HG03558 (cell line): Measurements from ENCODE around the gene GNAI1.
"Not testable (repeated sequence)": the region's sequence is repeated elsewhere in the genome, so short reads cannot be mapped to it uniquely, and the experiment has no call there.

Experiments
- ATAC-seq: cut with Tn5 transposase; IDR thresholded peaks from one replicate; pipeline ENCODE4 v1.9.1; 2021; ENCODE audit warnings: moderate number of reproducible peaks; ENCODE audit not compliant: unreplicated experiment; ENCODE audit errors: extremely low read depth

Gene GNAI1

GRCh38 chr7:80154656-80155333 lies 20.2 kb downstream of the GNAI1 start:
- no peak for ATAC-seq

GRCh38 chr7:80155374-80155773 lies 20.7 kb downstream of the GNAI1 start:
- no peak for ATAC-seq

- not testable (repeated sequence) for ATAC-seq
Observed at GRCh38 chr7:80157770-80158169, 23.1 kb downstream of the GNAI1 start.

- no peak for ATAC-seq
Observed at GRCh38 chr7:80159802-80160201, 25.2 kb downstream of the GNAI1 start.

GRCh38 chr7:80161466-80161865 lies 26.8 kb downstream of the GNAI1 start:
- no peak for ATAC-seq

- no peak for ATAC-seq
Observed at GRCh38 chr7:80165177-80165576, 30.5 kb downstream of the GNAI1 start.

GRCh38 chr7:80170445-80170844 lies 35.8 kb downstream of the GNAI1 start:
- ATAC-seq: no peak

- no peak for ATAC-seq
Observed at GRCh38 chr7:80172387-80172786, 37.8 kb downstream of the GNAI1 start.

- ATAC-seq: no peak
Observed at GRCh38 chr7:80175744-80176143, 41.1 kb downstream of the GNAI1 start.

- no peak for ATAC-seq
Observed at GRCh38 chr7:80181411-80181810, 46.8 kb downstream of the GNAI1 start.

- ATAC-seq: no peak
Observed at GRCh38 chr7:80182630-80183276, 48.1 kb downstream of the GNAI1 start.

GRCh38 chr7:80183351-80183750 lies 48.7 kb downstream of the GNAI1 start:
- no peak for ATAC-seq

- no peak for ATAC-seq
Observed at GRCh38 chr7:80183900-80184685, 49.5 kb downstream of the GNAI1 start.

GRCh38 chr7:80184693-80185092 lies 50.1 kb downstream of the GNAI1 start:
- no peak for ATAC-seq

- no peak for ATAC-seq
Observed at GRCh38 chr7:80185571-80185970, 50.9 kb downstream of the GNAI1 start.

- ATAC-seq: no peak
Observed at GRCh38 chr7:80186721-80187120, 52.1 kb downstream of the GNAI1 start.

GRCh38 chr7:80187279-80187678 lies 52.6 kb downstream of the GNAI1 start:
- ATAC-seq: no peak

- ATAC-seq: no peak
Observed at GRCh38 chr7:80187727-80188126, 53.1 kb downstream of the GNAI1 start.

GRCh38 chr7:80189638-80190037 lies 55.0 kb downstream of the GNAI1 start:
- no peak for ATAC-seq

GRCh38 chr7:80197627-80198026 lies 63.0 kb downstream of the GNAI1 start:
- no peak for ATAC-seq

GRCh38 chr7:80199051-80199450 lies 64.4 kb downstream of the GNAI1 start:
- ATAC-seq: no peak
